ENCODE measurements around the gene ETV6. TPM values are rescaled to one million over a fixed set of nuclear protein-coding genes. Genes with fewer than 3 reads are reported as not detected.

ETV6 gene
- polyA plus RNA-seq, 1 donor (not counting 4 experiments of a cell fraction or from before 2014, with no cell fraction given), result 5.3 TPM

- FAIRE-seq (no peak), DNase-seq (ENCODE audit: low read depth, low spot score) (no peak)
- H3K27me3 ChIP-seq (ENCODE audit: control insufficient read depth, extremely low read depth, insufficient read depth, low read length), result no peaks in the 10 kb centered on the region
- dilution Hi-C loops (cut with MboI; ENCODE audit: extremely low pct_ligation_motif_present, low sequenced_read_pairs), result no loop called here
- no peaks in the 10 kb centered on the region for H4K20me1 ChIP-seq (ENCODE audit: control insufficient read depth, extremely low read depth, insufficient read depth, low read length)
- H3K36me3 ChIP-seq (ENCODE audit: control insufficient read depth in 2 of 2, extremely low read depth in 1 of 2, insufficient read depth in 2 of 2, low read length in 2 of 2), result peaks cover 1 to 4% of the 10 kb centered on the region in 2 experiments
- no peak overlapping the region for H3K27ac ChIP-seq (ENCODE audit: control insufficient read depth, insufficient read depth, low read length)
- no peaks in the 10 kb centered on the region for H3K9me1 ChIP-seq (ENCODE audit: control insufficient read depth, extremely low read depth, insufficient read depth, low read length)
- no peak overlapping the region for H3K4me2 ChIP-seq (ENCODE audit: control insufficient read depth, extremely low read depth, insufficient read depth, low read depth, low read length)
- H3K79me2 ChIP-seq (ENCODE audit: control insufficient read depth, insufficient read depth, low read length), result no peaks in the 10 kb centered on the region
- H2AFZ ChIP-seq (ENCODE audit: control insufficient read depth, low read length), result no peak overlapping the region
- no peak overlapping the region for H3K4me3 ChIP-seq (ENCODE audit: control insufficient read depth in 2 of 3, extremely low read depth in 1 of 3, insufficient read depth in 2 of 3, low read depth in 1 of 3, low read length in 3 of 3)
- no peaks in the 10 kb centered on the region for H3K9me3 ChIP-seq (ENCODE audit: control insufficient read depth, low read depth, low read length)
- no peak for TF ChIP-seq EZH2 (IDR thresholded peaks at IDR 0.05; ENCODE audit: low read length)
- TF ChIP-seq, protein P1, sequence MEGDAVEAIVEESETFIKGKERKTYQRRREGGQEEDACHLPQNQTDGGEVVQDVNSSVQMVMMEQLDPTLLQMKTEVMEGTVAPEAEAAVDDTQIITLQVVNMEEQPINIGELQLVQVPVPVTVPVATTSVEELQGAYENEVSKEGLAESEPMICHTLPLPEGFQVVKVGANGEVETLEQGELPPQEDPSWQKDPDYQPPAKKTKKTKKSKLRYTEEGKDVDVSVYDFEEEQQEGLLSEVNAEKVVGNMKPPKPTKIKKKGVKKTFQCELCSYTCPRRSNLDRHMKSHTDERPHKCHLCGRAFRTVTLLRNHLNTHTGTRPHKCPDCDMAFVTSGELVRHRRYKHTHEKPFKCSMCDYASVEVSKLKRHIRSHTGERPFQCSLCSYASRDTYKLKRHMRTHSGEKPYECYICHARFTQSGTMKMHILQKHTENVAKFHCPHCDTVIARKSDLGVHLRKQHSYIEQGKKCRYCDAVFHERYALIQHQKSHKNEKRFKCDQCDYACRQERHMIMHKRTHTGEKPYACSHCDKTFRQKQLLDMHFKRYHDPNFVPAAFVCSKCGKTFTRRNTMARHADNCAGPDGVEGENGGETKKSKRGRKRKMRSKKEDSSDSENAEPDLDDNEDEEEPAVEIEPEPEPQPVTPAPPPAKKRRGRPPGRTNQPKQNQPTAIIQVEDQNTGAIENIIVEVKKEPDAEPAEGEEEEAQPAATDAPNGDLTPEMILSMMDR (optimal IDR thresholded peaks at IDR 0.05 in 1 of 3, IDR thresholded peaks at IDR 0.05 in 1 of 3, conservative IDR thresholded peaks at IDR 0.05 in 1 of 3; ENCODE audit: extremely low read depth in 1 of 3, insufficient read depth in 2 of 3, low read length in 3 of 3), result no peak
- H3K4me1 ChIP-seq (ENCODE audit: control insufficient read depth, extremely low read depth, insufficient read depth, low read length), result no peaks in the 10 kb centered on the region
- no peak overlapping the region for H3K9ac ChIP-seq (ENCODE audit: control insufficient read depth, extremely low read depth, insufficient read depth, low read length)
Observed at GRCh38 chr12:11756523-11756922, 107.0 kb downstream of the ETV6 start.

DNA sequence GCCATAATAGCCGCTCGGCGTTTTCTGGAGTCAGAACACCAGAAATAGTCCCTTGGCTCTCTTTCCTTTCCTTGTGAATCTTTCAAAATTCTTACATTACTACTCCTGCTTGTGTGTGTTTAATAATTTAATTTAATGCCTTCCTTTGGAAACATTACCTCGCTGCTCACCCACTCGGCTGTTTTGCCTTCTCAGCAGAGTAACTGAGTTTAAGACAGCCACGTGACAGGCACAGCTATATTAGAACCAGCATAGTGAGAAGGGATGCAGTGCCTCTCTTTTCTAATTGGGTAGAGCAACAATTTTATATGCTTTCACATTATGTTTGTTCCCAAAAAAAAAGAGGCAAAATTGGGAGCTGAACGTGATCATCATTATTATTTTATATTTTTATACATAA, 107.6 kb downstream of the ETV6 start:
- H3K27ac ChIP-seq (ENCODE audit: control insufficient read depth, insufficient read depth, low read length), result no peak overlapping the region
- H4K20me1 ChIP-seq (ENCODE audit: control insufficient read depth, extremely low read depth, insufficient read depth, low read length), result no peaks in the 10 kb centered on the region
- TF ChIP-seq, protein P1 (optimal IDR thresholded peaks at IDR 0.05 in 1 of 3, IDR thresholded peaks at IDR 0.05 in 1 of 3, conservative IDR thresholded peaks at IDR 0.05 in 1 of 3; ENCODE audit: extremely low read depth in 1 of 3, insufficient read depth in 2 of 3, low read length in 3 of 3), result no peak
- no peak for TF ChIP-seq EZH2 (IDR thresholded peaks at IDR 0.05; ENCODE audit: low read length)
- H3K4me3 ChIP-seq (ENCODE audit: control insufficient read depth in 2 of 3, extremely low read depth in 1 of 3, insufficient read depth in 2 of 3, low read depth in 1 of 3, low read length in 3 of 3), result no peak overlapping the region
- no peaks in the 10 kb centered on the region for H3K9me1 ChIP-seq (ENCODE audit: control insufficient read depth, extremely low read depth, insufficient read depth, low read length)
- dilution Hi-C loops (cut with MboI; ENCODE audit: extremely low pct_ligation_motif_present, low sequenced_read_pairs), result no loop called here
- no peak overlapping the region for H2AFZ ChIP-seq (ENCODE audit: control insufficient read depth, low read length)
- no peak overlapping the region for H3K9ac ChIP-seq (ENCODE audit: control insufficient read depth, extremely low read depth, insufficient read depth, low read length)
- no peaks in the 10 kb centered on the region for H3K4me1 ChIP-seq (ENCODE audit: control insufficient read depth, extremely low read depth, insufficient read depth, low read length)
- H3K4me2 ChIP-seq (ENCODE audit: control insufficient read depth, extremely low read depth, insufficient read depth, low read depth, low read length), result no peak overlapping the region
- FAIRE-seq, result no peak
- peaks cover 1 to 4% of the 10 kb centered on the region in 2 experiments for H3K36me3 ChIP-seq (ENCODE audit: control insufficient read depth in 2 of 2, extremely low read depth in 1 of 2, insufficient read depth in 2 of 2, low read length in 2 of 2)
- no peaks in the 10 kb centered on the region for H3K9me3 ChIP-seq (ENCODE audit: control insufficient read depth, low read depth, low read length)
- no peaks in the 10 kb centered on the region for H3K79me2 ChIP-seq (ENCODE audit: control insufficient read depth, insufficient read depth, low read length)
- no peaks in the 10 kb centered on the region for H3K27me3 ChIP-seq (ENCODE audit: control insufficient read depth, extremely low read depth, insufficient read depth, low read length)
- no peak for DNase-seq (ENCODE audit: low read depth, low spot score)
